SU-DHL-6 (cell line): Measurements from ENCODE around the gene PXYLP1.

Experiments
- CTCF ChIP-seq: fragments of 200-600 bp; sonication (generic); IDR thresholded peaks from one replicate; pipeline ENCODE4 v1.5.1; 2017; ENCODE audit warnings: antibody characterized with exemption, mild to moderate bottlenecking, low read length, moderate library complexity; ENCODE audit not compliant: insufficient read depth, poor library complexity, severe bottlenecking
- EZH2phosphoT487 ChIP-seq: fragments of 200-600 bp; sonication (generic), shearing (Covaris generic); conservative IDR thresholded peaks from 2 replicates; pipeline ENCODE4 v1.6.1; 2018; ENCODE audit warnings: mild to moderate bottlenecking, antibody characterized with exemption, low read length, moderate library complexity, mixed read lengths

- TF ChIP-seq CTCF: no peak
- TF ChIP-seq EZH2phosphoT487: no peak
These were observed 4.7 kb downstream of the PXYLP1 start for GRCh38 chr3:141236361-141236760.
